COR-L47 (cell line): Measurements from ENCODE around the gene CBX4.
A peak's percentile ranks its signal among the peaks of the same experiment; 100 is the strongest.

Source experiments
- DNase-seq: peaks from one replicate; lab custom pipeline; 2025; lab: John Stamatoyannopoulos, UW

The CBX4 gene

DNA sequence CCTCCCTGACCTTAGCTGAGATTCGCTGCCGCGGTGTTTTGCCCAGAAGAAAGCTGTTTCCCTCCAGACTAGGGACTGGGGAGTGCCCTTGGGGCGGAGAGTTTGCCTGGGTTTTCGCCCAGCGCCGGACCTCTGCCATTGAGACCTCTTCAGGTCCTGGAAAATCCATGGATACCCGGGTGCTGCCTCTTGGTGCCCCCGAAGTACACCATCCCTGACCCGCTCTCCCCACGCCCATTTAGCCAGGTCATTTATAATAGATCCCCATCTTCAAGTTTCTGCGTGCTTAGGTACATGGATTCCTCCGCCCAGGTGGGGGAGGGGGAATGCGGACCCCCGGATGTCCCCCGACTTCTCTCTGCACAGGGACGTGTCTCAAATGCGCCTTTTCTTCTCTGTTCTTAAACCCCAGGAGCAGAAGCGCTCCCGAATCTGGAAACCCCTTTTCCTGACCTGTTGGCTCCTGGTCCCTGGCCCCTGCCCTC is 27.3 kb downstream of the CBX4 start:
- DNase-seq = no peak

DNA sequence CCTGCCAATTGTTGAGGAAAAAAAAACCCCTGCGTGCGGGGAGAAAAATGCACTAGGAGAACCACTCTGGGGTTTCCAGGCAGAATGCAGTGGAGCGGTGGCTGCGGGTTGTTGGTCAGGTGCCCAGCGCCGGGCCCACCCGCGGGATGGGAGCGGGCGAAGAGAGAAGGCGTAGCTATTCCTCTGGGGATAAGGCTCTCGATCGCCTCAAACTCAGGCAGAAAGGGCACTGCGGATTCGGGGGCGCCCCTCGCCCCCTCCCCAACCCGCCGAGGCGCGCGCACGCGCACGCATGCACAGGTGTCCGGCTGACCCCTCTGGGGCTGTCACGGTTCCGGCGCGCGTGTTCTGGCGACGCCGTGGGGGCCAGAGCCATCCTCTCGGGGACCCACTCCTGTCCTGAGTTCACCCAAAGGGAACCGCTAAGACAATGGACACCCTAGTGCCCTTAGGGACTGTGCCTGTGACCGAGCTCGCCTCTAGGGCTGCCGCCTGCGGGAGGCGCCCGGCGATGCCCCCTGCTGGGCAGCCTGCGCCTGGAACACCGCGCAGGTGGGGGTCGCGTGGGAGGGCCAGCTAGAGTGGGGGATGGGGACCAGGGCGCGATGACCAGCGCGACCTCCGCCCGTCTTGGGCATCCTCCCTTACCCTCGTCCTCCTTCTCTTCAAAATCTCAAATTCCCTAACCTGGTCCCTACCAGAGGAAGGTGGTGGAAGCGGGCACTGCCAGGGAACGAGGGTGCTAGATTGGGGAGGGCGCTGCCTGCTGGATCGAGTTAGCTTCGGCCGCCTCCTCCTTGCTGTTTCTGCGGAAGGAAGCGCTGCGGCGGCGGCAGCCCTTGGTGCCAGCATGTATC is 28.0 kb downstream of the CBX4 start:
- DNase-seq = peak; percentile 85

DNA sequence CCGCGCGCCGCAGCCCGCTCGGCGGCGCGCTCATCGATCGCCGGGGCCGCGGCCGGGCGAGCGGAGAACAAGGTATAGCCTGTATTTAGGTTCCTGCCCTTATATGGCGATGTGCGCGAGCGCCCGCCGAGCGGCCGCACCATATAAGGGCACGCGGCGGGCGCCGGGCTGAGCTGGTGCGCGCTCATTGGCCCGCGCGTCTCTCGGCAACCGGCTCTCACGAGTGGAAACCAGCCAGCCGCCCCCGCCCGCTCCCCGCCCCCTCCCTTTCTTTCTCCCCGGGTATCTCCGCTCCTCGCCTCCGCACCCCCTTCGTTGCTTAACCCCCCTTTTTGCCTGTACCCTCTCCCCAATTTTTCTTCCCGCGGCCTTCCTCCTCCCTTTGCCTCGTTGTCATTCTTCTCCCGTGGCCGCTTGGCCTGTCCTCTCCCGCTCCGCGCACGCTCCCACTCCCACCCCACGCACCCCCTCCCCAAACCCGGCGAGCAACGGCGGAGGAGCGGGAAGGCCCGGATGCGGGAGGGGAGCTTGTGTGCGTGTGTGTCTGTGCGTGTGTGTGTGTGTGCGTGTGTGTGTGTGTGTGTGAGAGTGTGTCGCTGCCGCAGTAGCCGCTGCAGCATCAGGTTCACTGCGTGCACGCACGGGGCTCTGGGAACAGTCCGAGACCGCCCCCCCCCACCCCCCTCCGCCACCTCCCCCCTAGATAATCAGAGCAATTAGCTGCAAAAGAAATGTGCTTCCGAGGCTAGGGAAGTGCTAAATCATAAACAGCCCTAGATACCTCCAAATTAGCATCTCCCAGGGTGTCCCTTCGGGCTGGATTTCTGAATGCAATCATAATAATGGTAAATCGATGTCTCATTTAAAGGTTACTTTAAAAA is 28.9 kb downstream of the CBX4 start:
- peak; percentile 92 for DNase-seq

DNA sequence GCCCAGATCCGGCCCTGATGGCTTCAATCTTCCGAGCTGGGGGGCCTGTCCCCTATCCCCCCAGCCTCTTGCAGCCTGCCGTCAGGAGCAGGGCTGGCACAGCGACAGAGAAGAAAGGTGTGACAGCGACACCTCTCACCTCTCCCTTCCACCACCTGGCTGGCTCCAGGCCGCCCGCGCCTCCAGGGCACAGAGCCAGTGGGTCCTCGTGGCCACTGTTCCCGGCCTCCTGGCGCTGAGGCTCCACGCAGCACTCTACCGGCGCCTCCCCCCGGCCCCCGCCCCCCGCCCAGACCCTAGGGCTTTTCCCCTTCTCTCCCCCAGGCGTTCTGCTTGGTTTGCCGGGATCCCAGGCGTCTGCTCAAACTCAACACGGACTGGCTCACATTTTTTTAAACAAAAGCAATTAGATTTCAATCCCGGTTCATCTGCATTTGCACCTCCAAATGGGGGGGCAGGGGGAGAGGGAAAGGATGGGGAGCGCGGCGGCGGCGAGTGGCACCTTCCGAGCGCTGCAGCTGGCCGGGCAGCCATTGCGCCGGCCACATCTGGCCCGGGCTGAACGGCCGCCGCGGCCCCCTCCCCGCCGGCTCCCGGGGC is 29.6 kb downstream of the CBX4 start:
- peak; percentile 77 for DNase-seq

DNA sequence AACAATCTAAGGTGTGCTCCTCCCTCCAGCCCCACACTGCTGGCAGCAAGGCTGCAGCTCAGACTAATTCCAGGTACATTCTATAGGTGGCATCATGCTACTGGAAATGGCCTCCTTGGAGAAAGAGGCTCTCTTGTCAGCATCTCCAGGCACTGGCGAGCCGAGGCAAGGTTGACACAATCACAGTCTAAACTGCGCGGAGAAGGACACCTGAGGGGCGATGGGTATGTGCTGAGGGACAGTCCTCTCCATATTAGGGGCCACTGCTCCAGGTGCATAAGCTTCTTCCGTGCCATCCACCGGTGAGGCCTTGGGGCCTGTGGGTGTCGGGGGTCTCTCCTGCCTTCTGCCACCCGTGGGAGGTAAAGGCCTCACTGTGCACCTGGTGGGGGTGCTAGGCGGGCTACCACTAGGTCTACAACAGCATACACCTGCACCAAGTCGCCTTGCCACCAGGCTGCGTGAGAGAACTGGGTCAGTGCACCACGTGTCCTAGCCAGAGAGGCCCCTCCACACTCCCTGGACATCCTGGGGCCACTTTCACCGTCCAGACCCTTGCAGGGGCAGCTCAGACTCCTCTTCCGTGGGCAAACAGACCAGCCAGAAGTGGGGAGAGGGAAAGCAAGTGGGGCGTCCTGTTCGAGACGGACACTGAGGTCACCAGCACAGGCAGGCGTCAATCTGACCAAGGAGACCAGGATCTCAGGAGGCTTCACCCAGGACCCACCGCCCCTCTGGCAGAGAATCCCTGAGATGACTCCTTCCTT is 30.3 kb downstream of the CBX4 start:
- DNase-seq = peak; percentile 88

DNA sequence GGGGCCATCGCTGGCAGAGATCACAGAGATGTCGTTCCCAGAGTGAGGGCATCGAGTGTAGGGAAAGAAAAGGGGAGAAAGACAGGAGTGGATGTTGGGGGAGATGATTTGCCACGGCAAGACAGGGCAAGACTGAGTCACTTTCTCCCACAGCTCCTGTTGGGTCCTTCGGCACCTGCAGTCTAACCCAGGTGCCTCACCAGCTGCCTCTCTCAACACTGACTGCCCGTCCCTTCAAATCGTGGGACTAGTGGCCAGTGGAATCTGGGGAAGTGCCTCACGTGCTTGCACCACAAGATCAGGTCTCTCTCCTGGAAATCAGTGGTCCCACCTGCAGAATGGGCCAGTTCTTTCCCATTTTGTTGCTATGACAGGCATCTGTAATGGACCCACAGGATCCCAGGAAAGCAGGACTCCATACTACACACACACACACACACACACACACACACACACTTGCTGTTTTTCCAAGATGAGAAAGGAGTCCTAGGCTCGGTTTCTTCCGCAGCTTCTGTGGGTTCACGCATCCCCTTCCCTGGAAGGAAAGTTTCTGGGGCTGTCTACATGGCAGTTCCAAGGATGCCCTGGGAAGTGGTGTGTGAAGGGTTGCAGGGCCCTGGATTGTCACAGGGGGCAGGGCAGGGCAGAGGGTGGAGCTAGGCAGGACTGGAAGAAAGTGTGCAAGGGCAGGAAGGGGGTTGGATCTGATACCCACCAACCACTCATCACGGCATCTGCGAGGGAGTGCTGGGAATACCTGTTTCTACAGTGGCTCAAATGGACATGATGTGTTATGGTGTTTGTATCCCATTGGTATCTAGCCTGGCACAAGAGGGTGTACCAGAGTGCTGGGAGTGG is 32.1 kb downstream of the CBX4 start:
- no peak for DNase-seq

DNA sequence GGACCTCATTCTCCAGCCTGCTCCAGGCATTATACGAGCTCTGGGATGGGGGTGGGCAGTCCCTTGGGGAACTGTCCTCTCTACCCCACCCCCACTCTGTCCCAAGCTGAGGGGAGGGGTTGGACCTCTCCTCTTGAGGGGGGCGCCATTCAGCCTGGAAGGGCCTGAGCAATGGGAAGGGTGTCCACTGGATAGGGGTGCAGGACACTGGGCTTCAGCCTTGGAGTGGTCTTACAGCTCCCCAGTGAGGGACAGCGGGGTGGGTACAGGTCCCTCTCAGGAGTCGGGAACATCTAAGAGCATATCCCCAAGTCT is 32.8 kb downstream of the CBX4 start:
- no peak for DNase-seq

DNA sequence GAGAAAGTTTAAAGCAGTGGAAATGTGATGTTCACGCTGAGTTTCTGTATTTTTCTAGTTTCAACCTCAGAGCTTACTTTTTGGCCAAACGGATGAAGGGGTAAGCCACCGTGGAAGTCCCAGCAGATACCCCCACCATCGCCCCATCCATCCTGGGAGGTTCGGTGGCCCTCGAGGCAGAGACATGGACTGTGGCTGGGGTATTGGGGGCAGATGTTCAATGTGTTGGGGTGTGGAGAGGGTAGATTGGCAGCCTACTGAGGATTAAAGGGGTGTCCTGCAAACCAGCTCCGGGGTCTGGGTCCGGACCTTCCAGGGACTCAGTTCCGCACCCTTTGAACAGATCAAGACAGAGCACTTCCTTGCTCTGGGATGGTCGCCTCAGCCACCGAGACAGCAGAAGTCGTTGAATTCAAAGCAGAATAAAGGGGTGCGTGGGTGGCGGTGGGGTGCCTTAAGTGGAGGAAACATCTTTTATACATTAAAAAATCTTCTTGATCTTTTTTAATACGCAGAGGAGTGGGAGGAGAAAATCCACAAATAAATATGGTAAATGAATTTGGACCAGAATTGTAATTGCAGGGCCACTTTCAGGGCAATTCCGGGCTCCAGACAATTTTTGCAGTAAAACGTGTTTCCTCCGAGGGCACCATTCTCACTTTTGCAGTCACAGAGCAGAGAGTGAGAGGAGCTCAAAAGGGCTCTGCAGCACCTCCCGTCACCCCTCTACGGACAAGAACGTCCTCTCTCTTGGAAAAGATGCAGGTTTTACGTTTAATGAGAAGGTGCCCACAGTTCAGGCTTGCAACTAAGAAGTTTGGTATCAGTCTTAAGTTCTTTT is 34.2 kb downstream of the CBX4 start:
- DNase-seq = no peak

DNA sequence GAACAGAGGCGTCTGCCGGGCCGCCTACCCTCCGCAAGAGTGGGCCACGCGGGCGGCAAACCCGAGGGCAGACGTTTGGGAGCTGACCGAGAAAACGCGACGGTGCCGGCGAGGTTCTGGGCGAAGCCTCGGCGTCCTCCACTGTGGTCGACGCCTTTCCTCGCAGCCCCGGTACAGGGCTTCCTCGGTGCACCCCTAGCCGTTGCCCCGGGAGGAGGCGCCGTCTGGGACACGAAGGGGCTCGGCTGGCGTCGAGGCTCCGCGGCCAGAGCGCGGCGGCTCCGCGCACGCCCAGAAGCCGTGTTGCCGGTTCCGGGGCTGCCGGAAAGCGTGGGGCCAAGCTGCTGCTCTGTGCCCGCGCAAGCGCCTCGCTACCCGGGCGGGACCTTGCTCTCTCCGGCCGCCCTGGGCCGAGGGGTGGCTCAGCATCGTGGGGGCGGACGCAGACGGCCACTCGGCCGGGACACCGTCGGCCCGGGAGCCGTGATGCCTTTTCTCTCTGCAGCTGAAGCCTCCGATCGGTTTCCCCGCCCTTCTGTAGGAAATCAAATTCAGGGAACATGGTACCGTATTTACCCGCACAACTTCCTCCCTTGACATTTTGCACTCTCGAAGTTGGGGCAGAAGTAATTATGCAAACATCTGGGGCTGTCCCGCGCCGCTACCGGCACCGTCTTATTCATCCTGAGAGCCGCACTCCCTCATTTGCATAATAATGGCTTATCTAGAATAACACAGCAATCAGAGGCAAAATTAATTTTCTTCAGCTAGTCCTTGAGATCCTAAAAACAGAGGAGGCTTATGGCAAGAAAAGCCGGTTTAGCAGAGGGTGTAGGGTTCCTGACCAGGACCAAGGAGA is 35.0 kb downstream of the CBX4 start:
- DNase-seq = no peak

DNA sequence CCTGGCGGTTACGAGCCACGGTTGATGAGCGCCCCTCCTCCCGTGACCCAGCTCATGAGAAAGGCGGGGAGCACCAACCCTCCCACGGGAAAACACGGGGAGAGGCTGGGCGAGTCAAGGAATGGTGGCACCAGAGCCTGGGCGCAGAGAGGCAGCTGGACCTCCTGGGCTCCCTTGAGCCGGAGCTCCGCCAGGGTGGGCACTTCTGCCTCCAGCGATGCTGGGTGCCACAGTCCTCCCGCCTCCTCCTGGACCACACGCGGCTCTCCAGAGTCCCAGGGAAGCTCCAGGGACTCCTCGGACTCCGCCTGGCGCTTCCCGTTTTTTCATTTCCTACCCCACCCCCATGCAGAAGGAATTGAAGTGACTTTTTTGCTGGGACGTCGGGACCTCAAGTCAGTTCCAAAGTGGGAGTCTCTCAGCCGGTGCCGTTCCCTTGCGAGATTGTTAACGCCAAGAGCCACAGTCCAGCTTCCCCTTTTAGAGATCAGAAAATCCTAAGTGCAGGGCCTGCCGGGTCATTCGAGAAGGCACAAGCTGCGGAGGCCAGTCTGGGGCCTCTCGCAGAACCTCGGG is 35.7 kb downstream of the CBX4 start:
- no peak for DNase-seq

DNA sequence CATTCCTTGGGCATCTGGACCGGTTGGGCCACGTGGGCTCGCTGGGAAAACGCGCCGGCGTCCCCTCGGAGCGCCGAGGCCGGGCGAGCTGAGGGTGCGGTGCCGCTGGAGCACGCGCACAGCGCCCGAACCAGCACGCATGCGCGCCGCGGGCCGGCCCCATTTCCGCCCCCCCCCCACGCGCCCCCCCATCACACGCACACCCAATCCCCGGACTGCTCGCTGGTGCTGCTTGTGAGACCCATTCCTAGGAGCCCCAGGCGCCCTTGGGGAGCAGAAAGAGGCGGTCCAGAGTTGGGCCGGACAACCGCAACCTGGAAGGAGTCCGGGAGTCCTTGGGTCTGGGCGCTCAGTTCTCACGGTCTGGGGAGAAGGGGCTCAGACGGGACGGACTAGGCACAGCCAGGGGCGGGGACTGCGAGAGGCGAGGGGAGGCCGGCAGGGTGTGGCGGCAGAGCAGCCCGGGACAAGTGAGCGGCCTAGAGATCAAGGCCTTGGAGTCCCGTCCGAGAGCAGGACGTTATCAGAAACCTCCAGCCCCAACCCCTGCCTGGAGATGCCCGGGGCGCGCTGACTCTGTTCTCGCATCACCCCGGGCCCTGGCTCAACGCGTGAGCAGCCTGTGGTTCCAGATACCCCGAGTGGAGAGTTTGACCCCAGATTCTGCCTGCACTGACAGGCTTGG is 36.4 kb downstream of the CBX4 start:
- no peak for DNase-seq

DNA sequence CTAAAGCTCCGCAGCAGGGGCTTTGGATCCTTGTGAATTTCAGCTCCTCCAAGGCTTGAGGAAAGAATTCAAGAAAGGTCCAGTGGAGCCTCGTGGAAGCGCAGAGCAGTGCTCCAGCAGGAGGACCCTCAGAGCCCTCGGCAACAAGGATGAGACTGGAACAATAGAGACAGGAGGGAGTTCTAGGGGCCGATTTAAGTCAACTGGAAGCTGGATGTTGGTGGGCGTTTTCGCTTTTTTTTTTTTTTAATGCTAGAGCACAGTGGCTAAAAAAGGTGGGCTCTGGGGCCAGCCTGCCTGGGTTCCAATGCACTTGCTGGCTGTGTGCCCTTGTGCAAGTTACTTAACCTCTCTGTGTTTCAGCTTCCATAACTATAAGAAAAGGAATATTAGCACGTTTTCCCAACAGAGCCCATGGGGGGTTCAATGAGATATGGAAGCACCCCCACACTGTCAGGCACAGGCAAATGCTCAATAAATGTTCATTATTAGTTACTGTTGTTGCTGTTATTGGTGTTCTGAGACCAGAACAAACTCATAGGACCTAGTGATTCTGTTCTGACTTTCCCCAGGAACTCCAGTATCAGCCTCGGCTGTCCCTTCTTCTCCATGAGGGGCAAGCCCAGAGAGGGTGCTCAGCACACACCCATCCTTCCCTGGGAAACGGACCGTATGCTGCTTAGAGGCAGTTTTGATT is 37.1 kb downstream of the CBX4 start:
- DNase-seq = no peak

DNA sequence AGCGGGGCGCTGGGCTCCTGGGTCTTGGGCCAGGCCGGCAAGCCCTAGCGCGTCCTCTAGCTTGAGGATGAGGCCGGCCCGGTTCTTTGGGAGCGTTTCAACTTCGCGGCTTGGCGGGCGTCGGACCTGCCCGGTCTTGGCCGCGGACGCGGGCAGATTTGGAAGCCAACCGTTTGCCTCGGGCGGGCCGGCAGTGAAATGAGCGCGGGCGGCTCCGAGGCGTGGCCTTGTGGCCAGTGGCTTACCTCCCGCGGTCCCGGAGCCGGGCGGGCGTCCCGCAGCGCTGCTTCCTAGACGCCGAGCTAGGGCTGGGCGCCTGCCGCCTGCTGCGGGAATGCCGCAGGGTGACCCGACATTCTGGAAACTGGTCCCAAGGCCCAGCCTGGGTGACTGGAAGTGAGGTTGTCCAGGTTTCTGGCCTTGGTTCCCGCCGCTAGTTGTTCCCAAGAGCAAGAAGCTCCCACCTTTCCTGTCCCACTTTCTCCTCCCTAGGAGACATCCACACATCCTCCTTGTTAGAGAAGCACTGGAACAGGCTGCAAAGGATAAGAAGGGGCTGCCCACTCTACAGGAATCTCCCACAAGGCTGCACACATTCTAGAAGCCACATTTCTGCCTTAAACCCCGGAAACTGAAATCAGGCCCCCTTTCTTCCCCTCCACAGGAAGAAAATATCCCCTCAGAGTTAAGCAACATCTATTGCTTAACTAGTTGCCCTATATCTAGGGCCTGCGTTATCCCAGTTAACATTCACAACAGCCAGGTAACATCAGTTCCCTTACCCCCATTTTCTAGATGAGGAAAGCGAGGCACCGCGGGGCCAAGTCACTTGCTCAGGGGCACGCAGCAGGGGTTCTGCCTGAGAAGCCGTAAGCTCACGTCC is 37.8 kb downstream of the CBX4 start:
- peak; percentile 62 for DNase-seq

DNA sequence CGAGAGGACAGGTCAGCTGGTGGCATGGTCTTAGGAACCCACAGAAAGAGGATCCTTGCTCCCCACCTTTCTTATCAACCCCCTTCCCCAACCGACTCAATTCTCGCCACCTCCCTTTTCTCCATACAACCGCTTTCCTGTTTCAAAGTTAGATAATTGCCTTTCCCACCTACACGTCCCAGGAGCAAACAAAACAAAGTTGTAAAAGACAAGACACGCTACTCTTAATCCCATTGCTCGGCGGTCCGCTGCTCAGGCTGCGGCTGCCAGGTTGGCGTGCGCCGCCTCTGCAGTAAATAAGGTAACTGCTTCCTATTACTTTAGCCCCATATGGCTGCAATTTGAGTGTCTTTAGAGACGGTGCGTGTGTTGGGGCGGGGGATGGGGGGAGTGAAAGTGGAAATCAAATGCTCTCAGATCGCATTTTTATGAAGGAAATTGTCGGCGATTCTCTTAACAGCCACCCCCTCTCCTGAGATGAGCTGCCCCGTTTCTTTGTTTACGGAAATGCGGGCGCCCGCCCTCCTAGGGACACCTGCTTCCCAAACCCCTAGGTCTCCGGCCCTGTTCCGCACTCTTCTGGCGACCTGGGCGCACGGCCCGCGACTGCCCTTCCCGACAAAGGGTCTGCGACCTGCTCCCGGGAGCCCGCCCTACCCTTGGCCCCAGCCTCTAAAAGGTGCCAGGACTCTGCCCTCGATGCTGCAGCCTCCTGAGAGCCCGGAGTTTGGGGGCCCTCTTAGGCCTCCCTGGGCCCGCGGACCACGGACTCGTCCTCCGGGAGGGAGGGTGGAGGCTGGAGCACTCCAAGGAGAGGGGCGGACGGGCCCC is 38.7 kb downstream of the CBX4 start:
- no peak for DNase-seq

DNA sequence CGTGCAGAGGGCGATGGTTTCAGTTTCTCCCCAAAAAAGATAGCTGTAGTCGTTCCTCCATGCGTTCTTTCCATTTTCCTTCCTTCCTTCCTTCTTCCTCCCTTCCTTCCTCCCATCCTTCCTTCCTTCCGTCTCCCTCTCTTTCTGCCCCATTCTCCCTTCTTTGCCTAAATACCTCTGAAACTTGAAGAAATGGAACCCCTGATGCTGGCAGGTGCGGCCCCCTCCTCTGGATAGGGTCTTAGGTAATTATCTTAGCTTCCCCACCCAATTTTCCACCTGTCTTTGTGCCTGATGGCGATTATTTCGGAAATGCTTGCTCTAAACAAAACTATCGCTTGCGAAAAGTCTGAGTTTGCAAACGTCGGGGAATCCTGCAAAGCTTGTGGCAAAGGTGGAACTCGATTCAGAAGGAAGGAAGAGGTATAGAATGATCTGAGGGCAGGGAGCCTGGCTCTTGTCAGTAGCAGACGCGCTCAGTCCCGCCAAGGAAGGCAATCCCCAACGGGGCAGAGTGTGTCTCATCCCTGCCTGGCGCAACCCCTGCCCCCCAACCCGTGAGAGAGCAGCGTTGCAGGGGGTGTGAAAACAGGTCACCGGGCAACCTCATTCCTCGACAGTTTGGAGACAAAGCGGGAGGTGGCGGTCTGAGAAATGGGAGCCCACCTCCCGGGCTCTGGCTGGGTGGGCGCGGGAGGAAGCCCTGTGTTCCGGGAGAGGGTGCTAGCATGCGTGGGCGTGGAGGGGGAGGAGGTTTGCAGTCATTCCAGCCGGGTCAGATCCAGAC is 39.5 kb downstream of the CBX4 start:
- DNase-seq = no peak
